HG02642 (cell line): ENCODE measurements around the gene TSHZ2.

Experiments
- ATAC-seq: cut with Tn5 transposase; IDR thresholded peaks from one replicate; pipeline ENCODE4 v1.9.1; 2021; ENCODE audit warnings: mild to moderate bottlenecking; ENCODE audit not compliant: unreplicated experiment, poor library complexity

Gene TSHZ2

DNA sequence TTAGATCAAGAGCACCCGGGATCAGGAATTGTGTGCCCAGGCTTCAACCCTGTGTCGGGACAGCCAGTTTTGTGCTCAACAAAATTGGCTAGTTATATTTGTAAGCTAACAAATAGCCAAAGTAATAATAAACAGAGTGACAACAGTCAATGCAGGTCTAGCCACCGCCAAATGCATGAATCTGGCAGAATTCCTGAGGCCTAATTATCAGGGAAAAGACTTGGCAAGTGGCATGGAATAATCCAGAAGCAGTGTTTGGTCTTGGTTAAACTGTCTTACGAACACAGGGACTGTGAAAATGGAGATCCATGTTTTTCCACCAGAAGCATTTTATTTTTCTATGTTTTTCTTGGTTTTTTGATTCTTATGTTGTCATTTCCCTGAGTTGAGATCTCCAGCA lies 352.7 kb downstream of the TSHZ2 start:
- ATAC-seq: no peak

DNA sequence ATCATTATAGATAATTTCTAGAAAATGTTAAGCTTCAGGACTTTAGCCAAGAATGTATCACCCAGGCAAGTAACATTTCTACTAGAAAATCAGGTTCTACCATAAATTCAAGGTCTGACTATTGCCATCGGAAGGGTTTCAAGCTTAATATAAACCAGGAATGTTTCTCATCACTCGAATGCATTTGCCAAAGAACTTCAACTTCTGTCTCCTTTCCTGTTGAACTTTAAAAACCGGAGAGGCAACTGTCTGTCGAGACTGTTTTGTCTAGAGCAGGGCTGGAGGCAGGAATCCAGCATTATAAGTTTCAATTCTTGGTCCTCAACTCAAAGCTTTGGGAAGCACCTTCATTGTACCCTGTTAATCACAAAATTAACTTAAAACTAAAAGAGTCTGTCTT lies 356.8 kb downstream of the TSHZ2 start:
- ATAC-seq: no peak

GRCh38 chr20:53329781-53330180 lies 357.6 kb downstream of the TSHZ2 start:
- ATAC-seq: no peak

DNA sequence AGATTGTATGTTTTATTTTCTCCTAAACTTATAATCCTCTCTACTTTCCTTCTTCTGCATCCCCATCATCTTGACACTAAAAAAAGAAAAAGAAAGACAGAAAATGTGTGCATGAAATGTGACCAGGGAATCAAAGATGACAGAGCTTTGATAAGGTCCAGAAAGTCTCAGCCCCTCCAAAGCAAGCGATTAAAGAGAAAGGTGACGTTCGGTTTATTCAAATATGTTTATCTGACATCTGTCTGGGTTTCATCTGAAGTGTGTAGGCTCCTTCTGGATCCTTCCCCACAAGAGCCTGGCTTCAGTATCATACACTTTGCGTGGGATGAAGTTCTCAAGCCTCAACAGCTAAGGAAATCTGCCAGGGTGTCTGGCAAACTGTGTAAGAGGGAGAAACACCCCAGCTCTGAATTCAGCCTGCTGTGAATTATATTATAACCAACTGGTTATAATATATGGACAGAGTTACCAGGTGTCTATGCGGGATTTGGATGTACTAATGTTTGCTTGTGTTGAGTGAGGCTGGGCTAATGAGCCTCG lies 358.5 kb downstream of the TSHZ2 start:
- no peak for ATAC-seq

- no peak for ATAC-seq
Observed at GRCh38 chr20:53331151-53331973, 359.2 kb downstream of the TSHZ2 start.

GRCh38 chr20:53332022-53332837 lies 360.1 kb downstream of the TSHZ2 start:
- no peak for ATAC-seq

DNA sequence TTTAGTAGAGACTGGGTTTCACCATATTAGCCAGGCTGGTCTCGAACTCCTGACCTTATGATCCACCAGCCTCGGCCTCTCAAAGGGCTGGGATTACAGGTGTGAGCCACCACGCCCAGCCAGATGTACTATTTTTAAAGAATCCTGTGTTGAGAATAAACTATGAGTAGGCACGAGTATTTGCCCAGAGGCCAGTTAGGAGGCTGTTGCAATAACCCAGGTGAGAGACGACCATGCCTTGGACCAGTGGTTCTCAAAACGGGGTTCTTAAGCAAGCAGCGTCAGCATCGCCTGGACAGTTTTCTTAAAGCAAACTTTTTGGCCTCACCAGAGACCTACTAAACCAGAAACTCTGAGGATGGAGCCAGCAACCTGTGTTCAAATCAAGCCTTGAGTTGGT lies 362.7 kb downstream of the TSHZ2 start:
- ATAC-seq: no peak

DNA sequence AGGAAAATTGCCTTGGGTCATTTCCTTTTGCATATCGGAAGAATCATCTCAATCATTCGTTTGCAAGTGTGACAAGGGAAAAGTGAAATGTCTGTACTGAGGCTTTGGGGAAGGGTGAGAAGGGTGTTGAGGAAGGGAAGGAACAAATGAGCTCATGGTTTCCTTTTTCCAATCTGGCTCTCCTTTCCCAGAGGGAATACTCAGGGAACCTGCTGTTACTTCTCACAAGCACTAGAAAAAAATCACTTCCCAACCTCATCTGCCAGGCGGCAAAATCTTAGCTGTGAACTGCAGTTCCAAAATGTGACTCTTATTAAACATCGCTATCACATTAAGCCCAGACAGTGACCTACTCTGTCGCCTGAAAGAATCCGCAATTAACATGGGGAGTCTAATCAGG lies 363.4 kb downstream of the TSHZ2 start:
- ATAC-seq: no peak

- ATAC-seq: no peak
Observed at GRCh38 chr20:53336892-53337291, 364.7 kb downstream of the TSHZ2 start.

DNA sequence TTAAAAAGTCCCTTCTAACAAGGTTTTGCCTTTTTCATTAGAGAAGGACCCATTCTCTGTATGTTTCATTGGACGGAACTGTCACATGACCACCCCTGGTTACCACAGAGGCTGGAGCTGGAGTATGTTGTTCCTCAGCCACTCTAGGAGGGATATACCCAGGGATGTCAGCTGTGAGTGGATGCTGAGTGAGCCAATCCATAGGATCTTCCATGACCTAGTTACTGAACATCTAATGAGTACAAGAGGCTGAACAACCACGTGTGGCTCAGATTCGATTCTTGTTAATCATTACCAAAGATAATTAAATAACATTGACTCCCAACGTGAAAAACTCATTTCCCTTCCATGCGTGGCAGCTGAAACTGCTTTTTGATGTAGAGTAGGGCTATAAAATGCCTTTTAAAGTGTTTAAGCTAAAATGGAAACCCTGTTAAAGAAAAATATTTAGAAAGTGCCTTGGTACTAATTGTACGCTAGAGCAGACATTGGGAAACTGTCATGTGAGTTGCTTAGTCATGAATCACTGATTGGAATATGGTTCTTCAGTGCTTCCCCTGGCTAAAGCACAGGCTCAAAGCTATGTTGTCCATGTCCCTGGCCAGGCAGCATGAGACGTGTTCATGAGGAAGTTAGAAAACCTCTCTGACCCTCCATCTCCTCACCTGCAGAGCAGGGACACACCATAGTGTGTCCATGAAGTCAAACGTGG lies 365.4 kb downstream of the TSHZ2 start:
- no peak for ATAC-seq

DNA sequence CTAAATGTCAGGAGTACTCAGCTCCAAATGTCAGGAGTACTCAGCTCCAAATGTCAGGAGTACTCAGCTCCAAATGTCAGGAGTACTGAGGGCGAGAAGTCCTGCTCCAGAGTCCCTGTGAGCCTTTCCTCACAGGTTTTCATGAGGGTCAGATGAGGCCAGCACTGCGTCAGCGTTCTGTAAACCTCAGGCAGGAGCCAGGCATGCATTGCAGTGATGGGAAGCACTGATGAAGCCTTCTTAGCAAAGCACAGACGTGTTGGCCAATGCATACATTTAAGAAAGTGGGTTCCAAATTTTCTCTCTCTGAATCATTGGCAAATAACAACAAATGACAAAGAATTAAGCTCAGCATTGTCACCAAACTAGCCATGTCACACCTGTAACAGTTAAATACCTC lies 366.6 kb downstream of the TSHZ2 start:
- ATAC-seq: no peak

GRCh38 chr20:53342429-53342828 lies 370.3 kb downstream of the TSHZ2 start:
- no peak for ATAC-seq

- ATAC-seq: no peak
Observed at GRCh38 chr20:53343448-53343847, 371.3 kb downstream of the TSHZ2 start.

GRCh38 chr20:53344891-53345290 lies 372.7 kb downstream of the TSHZ2 start:
- no peak for ATAC-seq

- no peak for ATAC-seq
Observed at GRCh38 chr20:53345536-53346334, 373.6 kb downstream of the TSHZ2 start.

DNA sequence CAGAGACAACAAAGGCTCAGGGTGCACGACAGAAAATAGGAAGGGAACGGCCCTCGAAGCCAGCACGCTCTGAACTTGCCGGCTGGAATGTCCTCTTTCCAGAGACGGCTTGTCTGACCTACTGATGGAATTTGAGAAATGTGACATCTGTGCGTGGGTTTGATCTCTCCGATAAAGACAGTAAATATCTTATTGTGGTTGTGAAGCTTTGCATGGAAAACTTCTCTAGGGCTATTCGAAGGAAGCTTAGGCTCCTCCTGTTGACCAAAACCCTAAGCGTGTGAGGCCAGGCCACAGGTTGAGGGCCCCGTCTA lies 374.1 kb downstream of the TSHZ2 start:
- ATAC-seq: no peak

DNA sequence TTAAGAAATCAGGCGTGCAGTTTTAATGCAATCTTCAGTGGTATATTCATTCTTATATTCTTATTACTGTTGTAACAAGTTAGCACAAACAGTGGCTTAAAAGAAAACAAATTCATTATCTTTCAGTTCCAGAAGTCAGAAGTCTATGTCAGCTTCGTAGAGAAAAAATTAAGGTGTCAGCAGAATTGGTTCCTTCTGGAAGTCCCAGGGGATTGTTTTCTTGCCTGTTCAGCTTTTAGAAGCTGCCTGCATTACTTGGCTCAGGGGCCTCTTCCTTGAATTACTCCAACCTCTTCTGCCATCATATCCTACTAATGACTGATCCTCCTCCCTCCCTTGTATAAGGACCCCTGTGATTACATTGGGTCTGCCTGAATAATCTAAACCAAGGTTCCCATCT lies 377.6 kb downstream of the TSHZ2 start:
- no peak for ATAC-seq

DNA sequence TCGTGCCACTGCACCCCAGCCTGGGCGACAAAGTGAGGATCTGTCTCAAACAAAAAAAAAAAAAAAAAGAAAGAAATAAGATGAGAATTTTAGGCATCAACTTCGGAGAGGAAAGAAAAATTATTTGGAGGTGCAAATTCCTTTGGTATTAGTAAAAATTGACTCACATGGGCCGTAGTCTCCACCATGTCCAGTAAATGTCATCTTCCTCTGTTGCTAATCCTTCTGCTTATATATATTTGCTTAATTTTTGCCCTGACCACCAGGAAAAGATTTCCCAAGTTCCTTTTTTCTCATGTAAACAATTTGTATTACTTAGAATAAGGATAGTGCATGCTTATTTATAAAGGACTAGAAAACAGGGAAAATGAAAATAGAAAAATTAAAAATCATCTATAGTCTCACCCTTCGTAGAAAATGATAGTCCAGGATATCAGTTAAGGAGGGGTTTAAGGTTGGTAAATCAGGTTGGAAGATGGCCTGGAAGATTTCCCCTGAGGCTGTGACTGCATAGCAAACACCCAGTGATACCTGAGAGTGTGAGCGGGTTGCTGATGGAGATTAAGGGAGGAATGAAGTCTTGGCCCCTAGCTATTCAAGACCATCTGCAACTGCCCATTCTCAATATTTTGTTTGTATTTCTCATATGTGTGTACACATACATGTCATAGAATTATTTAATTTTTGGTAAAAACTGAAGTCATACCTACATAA lies 380.7 kb downstream of the TSHZ2 start:
- no peak for ATAC-seq

- no peak for ATAC-seq
Observed at GRCh38 chr20:53354314-53354713, 382.2 kb downstream of the TSHZ2 start.

GRCh38 chr20:53355790-53356189 lies 383.6 kb downstream of the TSHZ2 start:
- ATAC-seq: no peak
